GM18868 (cell line): ENCODE results near the gene STPG2.
"Not testable (repeated sequence)": the region's sequence is repeated elsewhere in the genome, so short reads cannot be mapped to it uniquely, and the experiment has no call there.

Experiments used
- ATAC-seq: cut with Tn5 transposase; IDR thresholded peaks from one replicate; pipeline ENCODE4 v1.9.1; 2021; ENCODE audit warnings: mild to moderate bottlenecking, moderate library complexity; ENCODE audit not compliant: unreplicated experiment

The STPG2 gene

DNA sequence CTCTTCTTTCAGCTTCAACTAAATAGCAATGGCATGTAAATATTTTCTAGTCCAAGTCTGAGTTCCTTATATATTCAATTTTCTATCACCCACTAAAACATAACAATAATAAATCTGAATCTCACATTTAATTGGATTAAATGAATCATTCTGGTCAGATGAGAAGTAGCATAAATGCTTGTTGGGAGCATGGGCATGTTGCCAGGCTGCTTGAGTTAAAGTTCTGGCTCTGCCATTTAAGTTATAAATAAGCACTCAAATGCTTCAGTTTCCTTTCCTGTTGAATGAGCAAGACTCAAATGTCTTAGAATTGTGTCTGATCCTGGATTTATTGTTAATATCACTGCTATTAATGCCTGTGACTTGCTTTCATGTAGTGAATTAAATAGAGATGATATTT, 496.3 kb downstream of the STPG2 start:
- no peak for ATAC-seq

DNA sequence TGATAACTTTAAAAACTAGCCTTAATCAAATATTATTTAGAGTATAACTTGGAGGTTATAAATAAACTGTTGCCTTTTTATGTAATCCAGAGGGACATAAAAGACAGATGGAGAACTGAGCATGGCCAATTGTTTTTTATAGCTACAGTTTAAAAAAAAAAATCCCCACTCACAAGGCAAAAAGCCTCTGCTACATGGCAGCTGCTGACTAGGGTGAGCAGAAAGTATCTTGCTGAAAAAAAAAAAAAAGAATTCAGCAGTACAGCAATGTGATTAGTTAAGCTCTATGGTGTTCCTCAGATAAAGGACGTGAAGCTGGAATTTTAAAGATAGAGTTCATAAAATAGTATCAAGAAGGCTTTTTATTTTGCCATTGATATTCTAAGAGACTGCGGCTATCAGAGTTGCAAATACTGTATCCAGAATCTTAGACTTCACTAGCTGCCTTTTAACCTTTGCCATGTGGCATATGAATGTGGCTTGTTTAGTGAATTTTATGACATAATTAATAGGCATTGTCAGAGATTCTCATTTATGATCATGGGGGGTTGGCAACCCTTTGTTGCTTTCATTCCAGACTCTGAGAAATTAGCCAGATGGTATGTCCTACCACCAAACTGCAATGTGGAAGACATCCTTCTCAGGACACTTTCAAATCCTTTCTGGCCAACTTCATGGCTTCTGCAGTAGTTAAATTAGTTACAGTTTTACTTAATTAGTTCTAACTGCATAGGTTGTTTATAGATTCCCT, 498.0 kb downstream of the STPG2 start:
- no peak for ATAC-seq

DNA sequence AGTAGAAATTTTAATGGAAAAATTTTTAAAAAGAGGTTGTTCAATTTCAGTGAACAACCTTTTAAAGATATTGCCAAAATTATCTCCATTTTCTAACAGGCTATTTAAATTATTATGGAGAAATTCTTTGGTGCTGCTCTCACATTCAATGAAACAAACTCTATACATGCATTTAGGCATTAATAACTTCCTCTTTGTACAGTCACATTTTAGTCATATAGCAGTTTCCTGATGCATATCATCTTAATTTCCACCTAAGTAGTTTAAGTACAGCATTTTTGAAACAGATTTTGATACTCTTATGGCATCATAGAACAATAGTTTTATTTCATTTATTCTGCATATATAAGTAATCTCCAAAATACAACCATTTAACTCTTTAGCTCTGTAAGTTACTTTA, 500.1 kb downstream of the STPG2 start:
- ATAC-seq: no peak

DNA sequence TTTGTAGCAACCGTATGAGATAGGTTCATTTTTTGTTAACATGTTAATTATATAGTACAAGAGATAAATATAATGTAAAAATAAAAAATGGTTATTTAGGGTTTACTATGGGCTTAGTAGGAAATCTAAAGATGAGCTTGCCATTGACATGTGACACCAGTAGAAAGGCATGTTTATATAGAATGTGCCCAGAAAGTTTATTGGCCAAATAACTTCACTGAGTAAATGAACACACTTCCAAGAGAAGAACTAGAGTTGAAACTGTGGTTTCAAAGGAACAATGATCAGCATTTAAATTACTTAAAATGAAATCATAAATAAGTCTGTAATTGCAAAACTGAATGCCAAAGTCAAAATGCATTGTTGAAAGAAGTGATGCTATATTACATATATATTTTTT, 503.3 kb downstream of the STPG2 start:
- no peak for ATAC-seq

DNA sequence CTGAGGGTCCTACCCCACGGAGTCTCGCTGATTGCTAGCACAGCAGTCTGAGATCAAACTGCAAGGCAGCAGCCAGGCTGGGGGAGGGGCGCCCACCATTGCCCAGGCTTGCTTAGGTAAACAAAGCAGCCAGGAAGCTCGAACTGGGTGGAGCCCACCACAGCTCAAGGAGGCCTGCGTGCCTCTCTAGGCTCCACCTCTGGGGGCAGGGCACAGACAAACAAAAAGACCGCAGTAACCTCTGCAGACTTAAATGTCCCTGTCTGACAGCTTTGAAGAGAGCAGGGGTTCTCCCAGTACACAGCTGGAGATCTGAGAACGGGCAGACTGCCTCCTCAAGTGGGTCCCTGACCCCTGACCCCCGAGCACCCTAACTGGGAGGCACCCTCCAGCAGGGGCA, 509.4 kb downstream of the STPG2 start:
- ATAC-seq: not testable (repeated sequence)

DNA sequence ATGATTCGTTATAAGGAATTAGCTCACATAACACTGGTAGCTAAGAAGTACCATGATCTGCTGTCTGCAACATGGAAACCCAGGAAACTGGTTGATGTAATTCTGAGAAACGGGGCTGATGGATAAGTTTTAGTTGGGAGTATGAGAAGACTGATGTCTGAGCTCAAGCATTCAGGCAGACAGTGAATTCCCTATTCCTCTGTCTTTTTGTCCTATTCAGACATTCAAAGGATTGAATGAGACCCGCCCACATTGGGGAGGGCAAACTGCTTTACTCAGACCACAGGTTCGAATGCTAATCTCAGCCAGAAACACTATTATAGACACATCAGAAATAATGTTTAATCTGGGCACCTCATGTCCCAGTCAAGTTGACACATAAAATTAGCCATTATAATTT, 515.5 kb downstream of the STPG2 start:
- no peak for ATAC-seq

DNA sequence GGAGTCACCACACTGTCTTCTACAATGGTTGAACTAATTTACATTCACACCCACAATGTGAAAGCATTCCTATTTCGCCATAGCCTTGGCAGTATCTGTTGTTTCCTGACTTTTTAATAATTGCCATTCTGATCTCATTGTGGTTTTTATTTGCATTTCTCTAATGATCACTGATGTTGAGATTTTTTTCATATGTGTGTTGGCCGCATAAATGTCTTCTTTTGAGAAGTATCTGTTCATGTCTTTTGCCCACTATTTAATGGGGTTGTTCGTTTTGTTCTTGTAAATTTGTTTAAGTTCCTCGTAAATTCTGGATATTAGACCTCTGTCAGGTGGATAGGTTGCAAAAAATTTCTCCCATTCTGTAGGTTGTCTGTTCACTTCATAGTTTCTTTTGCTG, 519.1 kb downstream of the STPG2 start:
- ATAC-seq: no peak

DNA sequence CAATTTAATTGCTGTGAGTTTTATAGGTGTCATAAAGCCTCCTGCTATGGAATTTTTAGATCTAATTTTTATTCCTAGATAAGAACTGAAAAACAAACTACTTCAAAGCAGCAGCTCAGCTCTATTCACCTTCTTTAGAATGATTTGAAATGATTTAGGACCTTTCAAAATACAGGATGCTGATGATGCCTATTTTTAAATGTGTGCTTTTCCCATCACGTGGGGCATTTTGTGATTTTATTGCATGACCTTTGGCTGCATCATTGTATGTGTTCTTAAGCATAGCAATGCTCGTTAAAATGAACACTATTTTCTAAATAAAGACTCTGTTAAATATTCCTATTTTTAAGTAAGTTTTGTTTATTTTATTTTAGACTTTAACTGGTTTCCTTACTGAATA, 537.3 kb downstream of the STPG2 start:
- ATAC-seq: no peak

DNA sequence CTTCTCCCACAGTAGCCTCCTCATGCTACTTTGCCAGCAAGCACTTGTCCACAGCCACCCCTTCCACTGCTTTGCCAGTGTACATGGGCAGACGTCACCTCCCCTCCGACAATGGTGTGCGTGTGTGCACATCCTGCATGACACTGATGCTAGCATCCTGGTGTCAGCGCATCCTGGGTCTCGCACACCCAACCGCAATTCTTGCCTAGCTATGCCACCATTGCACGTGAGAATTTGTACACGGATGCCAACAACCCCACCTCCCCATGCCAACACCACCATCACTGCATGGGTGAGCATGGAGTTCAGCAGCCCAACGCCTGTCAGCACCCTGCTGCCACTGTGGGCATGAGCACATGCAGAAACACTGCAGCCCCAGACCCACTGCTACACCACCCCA, 550.0 kb downstream of the STPG2 start:
- ATAC-seq: no peak

DNA sequence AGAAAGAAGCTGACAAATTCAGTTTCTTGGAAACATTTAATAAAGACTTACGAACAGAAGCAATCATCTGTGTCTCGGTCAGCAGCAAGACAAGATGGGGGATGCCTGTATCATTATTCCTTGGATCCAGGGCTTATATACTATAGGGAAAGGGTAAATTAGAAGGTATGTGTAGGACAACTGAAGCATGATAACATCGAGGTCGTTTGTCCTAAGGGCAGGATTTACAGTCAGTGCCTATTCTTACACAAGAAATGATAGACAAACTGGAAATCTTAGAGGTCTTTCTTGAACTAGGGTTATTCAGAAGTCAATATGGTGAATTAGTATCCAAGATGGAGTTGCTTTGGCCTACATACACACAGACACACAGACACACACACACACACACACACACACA, 553.0 kb downstream of the STPG2 start:
- no peak for ATAC-seq

DNA sequence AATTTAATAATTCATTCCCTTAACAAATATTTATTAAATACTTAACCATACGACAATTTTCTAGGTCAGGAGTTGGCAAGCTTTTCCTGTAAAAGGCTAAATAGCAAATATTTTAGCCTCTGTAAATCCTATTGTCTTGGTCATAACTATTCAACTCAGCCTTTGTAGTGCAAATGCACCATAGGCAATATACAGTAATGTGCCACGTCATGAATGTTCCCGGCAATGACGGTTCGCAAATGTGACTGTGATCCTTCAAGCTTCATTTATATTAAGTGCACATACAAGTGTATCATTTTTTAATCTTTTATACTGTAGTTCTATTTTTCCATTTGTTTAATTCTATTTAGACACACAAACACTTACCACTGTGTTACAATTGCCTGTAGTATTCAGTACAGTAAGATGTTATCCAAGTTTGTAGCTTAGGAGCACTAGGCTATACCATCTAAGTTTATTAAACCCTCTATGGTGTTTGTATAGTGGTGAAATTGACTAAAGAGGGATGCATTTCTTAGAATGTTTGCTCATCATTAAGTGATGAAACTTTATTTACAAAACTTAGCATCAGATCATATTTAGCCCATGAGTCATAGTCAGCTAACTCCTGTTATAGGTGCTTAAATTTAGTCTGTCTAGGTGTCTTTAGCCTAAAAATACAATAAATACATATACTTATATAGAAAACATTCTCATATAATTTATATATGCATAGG, 553.6 kb downstream of the STPG2 start:
- ATAC-seq: no peak

DNA sequence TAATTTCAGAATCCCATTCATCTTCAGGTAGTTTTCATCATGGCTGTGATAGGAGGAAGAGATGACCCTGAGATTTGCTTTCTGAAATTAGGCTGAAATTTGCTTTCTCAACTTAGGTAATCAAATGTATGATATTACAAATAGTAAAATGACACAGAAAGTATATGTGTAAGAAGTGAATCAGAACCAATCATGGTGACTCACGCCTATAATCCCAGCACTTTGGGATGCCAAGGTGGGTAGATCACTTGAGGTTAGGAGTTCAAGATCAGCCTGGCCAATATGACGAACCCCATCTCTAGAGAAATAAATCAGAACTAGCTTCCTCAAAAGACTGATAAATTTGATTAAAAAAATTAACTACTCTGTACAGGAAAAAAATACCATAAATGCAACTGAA, 555.4 kb downstream of the STPG2 start:
- ATAC-seq: no peak

DNA sequence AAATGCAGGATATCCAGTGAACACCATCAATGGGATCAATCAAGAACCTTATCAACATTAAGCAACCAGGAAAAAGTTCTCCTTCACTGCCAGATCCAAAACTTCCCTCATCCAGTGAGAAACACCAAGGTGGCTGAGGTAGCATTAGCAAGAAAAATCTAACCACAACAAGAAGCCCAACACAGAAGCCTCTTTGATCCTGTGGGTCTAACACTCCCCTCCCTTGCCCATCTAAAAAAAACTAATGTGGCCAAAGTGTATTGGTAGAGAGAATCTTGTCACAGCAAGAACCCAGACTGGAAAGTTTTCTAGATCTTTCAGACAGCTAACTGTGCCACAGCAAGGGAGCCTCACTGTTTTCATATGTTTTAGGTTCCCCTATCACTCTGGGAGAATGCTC, 558.0 kb downstream of the STPG2 start:
- no peak for ATAC-seq

DNA sequence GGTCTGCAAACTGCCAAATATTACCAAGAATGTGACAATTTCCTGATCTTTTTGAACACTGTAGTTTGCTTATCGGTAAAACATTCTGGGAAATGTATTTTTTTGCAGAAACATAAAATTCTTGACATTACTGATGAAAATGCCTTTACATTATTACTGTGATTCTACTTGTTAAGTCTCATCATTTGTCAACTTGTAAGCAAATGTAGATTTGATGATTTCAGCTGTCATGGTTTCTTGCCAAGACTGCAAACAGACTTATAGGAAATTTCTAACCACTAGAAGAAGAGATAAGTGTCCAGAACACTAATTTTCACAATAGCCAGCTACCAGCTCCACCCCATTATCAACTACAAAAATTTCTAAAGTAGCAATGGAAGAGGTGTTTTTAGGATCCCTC, 560.4 kb downstream of the STPG2 start:
- ATAC-seq: no peak

DNA sequence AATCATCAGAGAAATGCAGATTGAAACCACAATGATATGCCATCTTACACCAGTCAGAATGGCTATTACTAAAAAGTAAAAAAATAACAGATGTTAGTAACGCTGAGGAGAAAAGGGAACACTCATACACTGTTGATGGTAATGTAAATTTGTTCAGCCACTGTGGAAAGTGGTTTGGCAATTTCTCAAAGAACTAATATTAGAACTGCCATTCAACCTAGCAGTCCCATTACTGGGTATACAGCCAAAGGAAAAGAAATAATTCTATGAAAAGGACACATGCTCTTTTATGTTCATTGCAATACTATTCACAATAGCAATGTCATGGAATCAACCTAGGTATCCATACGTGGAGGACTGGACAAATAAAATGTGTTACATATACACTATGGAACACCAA, 566.3 kb downstream of the STPG2 start:
- ATAC-seq: no peak

DNA sequence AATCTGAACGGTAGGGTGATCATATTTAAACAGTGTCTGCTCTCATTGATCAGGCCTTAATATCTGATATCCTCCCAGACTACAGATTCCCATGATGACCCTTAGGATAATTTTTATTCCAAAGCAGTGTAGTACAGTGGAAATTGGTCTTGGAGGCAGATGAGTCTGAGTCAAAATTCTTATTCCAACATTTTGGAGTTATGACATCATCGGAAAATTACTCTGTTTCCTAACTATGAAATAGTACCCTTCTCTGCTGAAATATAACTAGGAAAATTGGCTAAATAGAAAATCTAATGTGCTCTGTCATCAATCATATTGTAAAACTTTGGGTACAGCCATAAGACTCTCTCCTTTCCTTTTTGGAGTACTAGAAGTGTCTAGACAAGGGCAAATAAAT, 583.3 kb downstream of the STPG2 start:
- no peak for ATAC-seq

DNA sequence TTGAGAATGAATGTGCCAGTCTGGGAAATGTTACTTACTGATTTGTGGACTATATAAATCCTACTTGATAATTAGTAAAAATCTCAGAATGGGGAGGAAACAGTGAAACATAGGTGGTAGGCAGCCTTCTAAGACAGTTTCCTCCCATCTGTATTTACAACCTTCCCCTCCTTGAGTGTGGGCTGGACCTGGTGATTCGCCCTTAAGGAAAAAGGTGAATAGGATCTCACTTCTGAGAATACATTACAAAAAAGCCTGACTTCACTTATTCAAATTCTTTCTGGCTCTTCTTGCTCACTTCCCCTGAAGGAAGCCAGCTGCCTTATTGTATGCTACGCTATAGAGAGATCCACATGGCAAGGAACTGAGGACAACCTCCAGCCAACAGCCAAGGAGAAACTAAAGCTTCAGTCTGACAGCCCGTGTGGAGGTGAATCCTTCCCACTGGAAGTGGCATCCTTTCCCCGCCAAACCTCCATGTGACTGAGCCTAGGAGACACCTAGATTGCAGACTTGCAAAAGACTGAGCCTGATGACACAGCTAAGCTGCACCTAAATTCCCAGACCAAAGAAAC, 585.0 kb downstream of the STPG2 start:
- no peak for ATAC-seq

DNA sequence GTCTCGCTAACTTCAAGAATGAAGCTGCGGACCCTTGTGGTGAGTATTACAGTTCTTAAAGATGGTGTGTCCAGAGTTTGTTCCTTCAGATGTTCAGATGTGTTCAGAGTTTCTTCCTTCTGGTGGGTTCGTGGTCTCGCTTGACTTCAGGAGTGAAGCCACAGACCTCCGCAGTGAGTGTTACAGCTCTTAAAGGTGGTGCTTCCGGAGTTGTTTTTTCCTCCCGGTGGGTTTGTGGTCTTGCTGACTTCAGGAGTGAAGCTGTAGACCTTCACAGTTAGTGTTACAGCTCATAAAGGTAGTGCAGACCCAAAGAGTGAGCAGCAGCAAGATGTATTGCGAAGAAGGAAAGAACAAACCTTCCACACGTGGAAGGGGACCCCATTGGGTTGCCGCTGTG, 592.6 kb downstream of the STPG2 start:
- ATAC-seq: not testable (repeated sequence)

DNA sequence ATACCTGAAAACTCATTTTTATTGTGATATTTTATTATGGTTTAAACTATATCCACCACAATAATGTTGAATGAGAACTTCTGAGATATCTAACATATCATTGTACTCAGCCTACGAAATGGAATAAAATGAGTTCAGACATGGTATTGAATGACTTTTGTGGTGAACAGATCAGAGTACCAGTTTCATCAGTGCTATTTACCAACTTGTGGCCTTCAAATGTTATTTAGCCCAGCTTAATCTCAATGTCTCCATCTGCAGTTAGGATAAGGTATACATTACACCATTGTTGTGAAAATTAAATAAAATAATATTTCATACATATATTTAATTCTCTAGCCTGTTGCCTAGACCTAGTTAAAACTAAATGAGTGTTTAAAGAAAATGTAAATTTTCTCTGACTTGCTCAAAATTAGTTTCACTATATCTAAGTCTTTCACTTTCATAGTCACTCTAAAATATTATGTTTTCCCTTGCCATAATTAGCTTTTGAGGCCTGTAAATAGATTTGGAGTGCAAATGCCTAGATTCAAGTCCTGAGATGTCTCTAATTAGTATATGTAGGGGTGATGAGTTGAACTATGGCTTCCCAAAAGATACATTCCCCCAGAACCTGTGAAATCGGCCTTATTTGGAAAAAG, 594.2 kb downstream of the STPG2 start:
- peak; percentile 71 for ATAC-seq

DNA sequence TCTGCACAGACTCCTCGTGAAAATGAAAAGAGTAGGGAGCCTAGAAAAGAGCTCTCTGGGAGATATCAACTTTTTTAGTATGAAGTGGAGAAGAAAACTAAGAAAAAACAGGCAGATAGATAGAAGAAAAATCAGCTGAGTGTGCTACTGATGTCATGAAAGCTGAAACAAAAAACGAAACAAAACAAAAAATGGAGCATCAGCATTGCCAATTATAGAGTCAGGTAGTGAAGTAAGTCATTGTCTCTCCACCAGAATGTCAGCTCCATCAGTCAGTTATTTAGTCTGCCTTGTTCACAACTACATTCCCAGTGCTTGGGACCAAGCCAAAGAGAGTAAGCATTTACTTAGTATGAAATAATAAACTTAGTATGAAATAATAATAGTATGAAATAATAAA, 595.1 kb downstream of the STPG2 start:
- ATAC-seq: peak; percentile 35

DNA sequence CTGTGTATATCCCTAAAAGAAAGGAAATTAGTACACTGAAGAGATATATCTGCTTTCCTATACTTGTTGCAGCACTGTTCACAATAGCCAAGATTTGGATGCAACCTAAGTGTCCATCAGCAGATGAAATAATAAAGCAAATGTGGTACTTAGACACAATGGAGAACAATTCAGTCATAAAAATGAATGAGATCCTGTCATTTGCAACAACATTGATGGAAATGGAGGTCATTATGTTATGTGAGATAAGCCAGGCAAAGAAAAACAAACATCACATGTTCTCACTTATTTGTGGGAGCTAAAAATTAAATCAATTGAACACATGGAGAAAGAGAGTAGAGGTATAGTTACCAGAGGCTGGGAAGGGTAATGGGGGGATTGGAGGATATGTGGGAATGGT, 611.9 kb downstream of the STPG2 start:
- ATAC-seq: no peak

DNA sequence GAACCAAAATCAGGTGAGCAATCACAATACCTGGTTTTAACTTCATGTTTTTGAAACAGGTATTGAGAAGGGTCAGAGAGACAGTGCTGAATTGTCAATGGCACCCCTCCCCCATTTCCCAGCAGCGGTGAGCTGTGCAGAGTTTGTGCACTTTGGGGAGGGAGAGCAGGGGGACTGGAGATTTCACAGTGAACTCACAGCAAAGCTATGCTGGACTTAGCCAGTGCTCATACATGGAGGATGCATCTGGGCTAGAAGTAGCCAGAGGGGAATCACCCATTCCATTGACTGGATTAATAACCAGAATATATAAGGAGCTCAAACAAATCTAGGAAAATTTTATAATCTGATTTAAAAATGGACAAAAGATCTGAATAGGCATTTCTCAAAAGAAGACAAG, 612.6 kb downstream of the STPG2 start:
- no peak for ATAC-seq
